Transverse colon (tissue), 4 donors: ENCODE measurements around the gene EVI5.

Source experiments
- CTCF ChIP-seq, 5 experiments: fragments of 200-600 bp in 3 of 5; fragments of 450-650 bp in 2 of 5; sonication (generic) in 3 of 5; IDR thresholded peaks; 1 replicate in 2 of 5; 2 replicates in 3 of 5; pipeline ENCODE4 v1.5.1; 2016 to 2017; ENCODE audit warnings: antibody characterized with exemption in 5 of 5, inconsistent platforms in 3 of 5, mild to moderate bottlenecking in 2 of 5, moderate library complexity in 1 of 5
- POLR2AphosphoS5 ChIP-seq, 3 donors: sonication (generic); formaldehyde crosslinking; IDR thresholded peaks; one replicate each; pipeline ENCODE4 v1.6.1; 2016; ENCODE audit warnings: antibody characterized with exemption in 3 of 3

- TF ChIP-seq POLR2AphosphoS5 (IDR thresholded peaks at IDR 0.05), result no peak
- TF ChIP-seq CTCF (IDR thresholded peaks at IDR 0.05), result no peak
Measured at GRCh38 chr1:92748138-92748537, 36.8 kb downstream of the EVI5 start.
